IPS-15b (cell line): ENCODE results near the gene IGLON5.

Experiments used
- H3K27me3 ChIP-seq: one replicate; pipeline ENCODE4 v1.6.1; 2013; ENCODE audit warnings: low read length; ENCODE audit not compliant: control insufficient read depth, insufficient read depth
- H3K36me3 ChIP-seq: one replicate; pipeline ENCODE4 v1.6.1; 2013; ENCODE audit warnings: low read length; ENCODE audit not compliant: control insufficient read depth, insufficient read depth
- H3K4me1 ChIP-seq: one replicate; pipeline ENCODE4 v1.6.1; 2013; ENCODE audit warnings: mild to moderate bottlenecking, low read length; ENCODE audit not compliant: control insufficient read depth, insufficient read depth
- H3K4me3 ChIP-seq: one replicate; pipeline ENCODE4 v1.5.1; 2013; ENCODE audit warnings: low read depth, low read length
- H3K9ac ChIP-seq: one replicate; pipeline ENCODE4 v1.6.1; 2013; ENCODE audit warnings: low read depth, mild to moderate bottlenecking, low read length
- H3K9me3 ChIP-seq: one replicate; pipeline ENCODE4 v1.6.1; 2013; ENCODE audit warnings: mild to moderate bottlenecking, low read length; ENCODE audit not compliant: control insufficient read depth, insufficient read depth

The IGLON5 gene

DNA sequence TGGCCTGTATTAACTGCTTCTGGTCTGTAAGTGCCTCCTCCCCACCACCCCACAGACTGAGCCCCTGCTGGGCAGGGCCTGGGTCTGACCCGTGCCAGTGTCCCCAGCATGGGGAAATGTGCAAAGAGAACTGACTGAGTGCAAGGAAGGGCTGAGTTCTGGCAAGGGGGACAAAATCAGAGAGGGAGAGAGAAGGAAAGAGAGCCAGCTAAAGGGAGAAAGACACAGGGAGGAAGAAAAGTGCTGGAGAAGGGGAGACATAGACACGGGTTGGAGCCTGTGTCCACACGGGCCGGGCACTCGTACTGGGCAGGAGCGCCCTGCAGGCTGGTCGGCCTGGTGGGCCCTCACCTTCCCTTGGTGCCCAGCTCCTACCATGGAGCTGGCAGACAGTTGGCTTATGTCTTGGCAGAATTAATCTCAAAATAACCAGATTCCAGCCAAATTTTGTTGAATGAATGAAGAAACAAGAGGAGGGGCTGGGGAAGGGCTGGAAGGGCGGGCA lies 59.8 kb downstream of the IGLON5 start:
- H3K36me3 ChIP-seq = no peaks in the 10 kb centered on the region
- no peak overlapping the region for H3K4me3 ChIP-seq
- no peaks in the 10 kb centered on the region for H3K4me1 ChIP-seq
- H3K9ac ChIP-seq = no peak overlapping the region
- H3K9me3 ChIP-seq = no peaks in the 10 kb centered on the region
- peaks cover 2% of the 10 kb centered on the region for H3K27me3 ChIP-seq

DNA sequence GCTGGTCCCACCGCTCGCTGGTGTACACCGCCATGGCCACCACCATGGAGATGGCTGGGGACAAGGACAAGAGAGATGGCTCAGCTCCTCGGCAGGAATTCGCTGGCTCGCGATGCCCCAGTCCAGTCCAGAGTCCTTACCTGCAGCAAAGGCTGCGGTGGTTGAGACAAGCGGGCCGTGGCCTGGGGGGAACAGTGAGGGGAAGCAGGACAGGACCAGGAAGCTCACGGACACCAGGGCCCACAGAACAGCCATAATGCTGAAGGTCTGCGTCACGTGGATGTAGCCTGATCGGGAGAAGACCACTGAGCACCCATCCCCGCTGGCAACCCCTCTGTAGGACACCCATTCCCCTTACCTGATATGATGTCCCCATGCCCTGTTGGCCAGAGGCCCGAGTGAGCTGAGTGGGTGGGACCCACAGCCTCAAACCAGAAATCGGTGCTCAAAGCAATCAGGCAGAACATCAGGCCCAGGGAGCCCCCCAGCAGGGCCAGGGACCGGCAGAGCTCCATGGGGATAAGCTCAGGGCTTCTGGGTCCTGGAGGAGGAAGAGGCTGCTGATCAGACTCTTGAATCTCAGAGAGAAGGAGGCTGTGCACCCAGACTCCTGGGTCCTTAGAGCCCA lies 60.7 kb downstream of the IGLON5 start:
- H3K9ac ChIP-seq = no peak overlapping the region
- H3K36me3 ChIP-seq = no peaks in the 10 kb centered on the region
- no peak overlapping the region for H3K4me3 ChIP-seq
- H3K4me1 ChIP-seq = no peaks in the 10 kb centered on the region
- H3K9me3 ChIP-seq = no peaks in the 10 kb centered on the region
- H3K27me3 ChIP-seq = peaks cover 2% of the 10 kb centered on the region

DNA sequence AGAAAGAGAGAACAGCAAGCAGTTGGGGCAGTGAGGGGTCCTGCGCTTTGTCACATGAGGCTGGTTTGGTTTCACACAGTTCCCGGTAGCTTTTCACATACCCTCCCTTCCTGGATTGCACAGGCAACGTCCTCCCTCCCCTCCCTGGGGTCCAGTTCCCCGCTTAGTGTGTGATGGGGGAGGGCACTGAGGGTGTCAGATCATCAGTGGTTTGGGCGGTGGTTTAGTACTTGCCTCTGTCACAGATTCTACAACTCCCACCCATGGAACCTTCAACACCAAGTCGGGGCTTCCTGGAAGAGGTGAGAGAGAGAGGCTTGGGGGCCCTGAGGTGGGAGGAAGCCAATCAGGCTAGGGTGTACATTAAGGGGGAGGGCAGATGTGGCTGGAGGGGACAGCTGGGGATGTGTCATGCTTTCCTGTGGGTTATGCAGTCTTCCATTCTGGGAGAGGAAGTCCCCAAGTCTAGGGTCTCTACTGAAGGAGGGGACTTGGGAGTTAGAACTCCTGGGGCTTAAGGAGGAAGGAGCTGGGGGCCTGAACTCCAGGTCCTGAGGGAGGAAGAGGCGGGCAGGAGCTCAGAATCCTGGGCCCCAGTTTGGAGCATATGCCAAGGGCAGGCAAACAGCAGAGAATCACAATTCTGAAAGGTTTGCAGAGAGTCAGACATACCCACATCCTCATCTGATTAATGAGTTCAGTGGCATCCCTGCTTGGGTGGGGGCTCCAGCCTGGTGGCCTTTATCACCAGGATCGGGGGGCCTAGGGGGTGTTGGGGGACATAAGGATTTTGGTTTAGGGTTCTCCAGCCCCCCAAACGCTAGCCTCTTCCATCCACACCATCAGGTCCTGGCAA lies 61.4 kb downstream of the IGLON5 start, which contains the start of gene NKG7:
TSS of gene NKG7 (minus strand) at position 6 of the 856 bp plus-strand sequence. CDS start 119 bp downstream, outside the sequence.
- Histone ChIP-seq H3K9ac (no peak within 1 kb of the TSS), H3K9me3 (no peaks in the 10 kb centered on the region), H3K27me3 (peaks cover 2% of the 10 kb centered on the region), H3K4me1 (no peaks in the 10 kb centered on the region), H3K4me3 (no peak within 1 kb of the TSS), H3K36me3 (no peaks in the 10 kb centered on the region)

DNA sequence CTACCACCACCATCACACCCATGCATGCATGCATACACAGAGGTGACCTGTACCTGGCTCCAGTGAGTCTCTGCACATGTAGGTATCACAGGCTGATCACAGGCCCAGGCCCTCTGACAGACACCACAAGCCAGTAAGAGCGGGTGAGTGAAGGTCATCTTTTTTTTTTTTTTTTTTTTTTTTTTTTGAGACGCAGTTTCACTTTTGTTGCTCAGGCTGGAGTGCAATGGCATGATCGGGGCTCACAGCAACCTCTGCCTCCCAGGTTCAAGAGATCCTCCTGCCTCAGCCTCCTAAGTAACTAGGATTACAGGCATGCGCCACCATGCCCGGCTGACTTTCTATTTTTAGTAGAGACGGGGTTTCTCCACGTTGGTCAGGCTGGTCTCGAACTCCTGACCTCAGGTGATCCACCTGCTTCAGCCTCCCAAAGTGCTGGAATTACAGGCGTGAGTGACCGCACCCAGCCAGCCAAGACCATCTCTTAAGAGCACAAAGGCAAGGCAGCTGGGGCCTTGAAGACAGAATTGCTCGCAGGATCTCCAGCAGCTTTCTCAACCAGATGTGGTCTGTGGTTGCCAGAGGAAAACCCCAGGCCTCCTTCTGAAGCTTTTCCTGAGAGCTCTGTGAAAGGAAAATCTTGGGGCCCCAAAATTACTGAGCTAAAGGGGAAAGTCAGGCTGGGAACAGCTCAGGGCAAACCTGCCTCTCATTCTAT lies 64.2 kb downstream of the IGLON5 start:
- no peak overlapping the region for H3K9ac ChIP-seq
- no peaks in the 10 kb centered on the region for H3K36me3 ChIP-seq
- no peaks in the 10 kb centered on the region for H3K9me3 ChIP-seq
- H3K4me1 ChIP-seq = no peaks in the 10 kb centered on the region
- no peak overlapping the region for H3K4me3 ChIP-seq
- peaks cover 2% of the 10 kb centered on the region for H3K27me3 ChIP-seq

DNA sequence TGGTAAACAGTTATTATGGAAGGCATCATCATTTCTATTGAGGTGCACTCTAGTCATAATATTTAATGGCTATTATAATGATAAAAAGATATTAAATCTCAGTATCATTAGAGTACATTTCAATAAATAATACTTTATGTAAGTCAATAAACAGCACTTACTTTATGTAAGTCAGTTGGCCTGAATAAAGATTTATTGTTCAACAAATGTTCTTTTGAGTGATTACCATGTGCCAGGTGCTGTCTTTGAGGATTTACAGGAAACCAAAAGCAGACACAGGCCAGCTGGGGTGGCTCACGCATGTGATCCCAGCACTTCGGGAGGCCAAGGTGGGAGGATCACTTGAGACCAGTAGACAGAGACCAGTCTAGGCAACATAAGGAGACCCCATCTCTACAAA lies 66.0 kb downstream of the IGLON5 start:
- H3K9ac ChIP-seq = no peak overlapping the region
- no peaks in the 10 kb centered on the region for H3K4me1 ChIP-seq
- no peaks in the 10 kb centered on the region for H3K9me3 ChIP-seq
- H3K36me3 ChIP-seq = no peaks in the 10 kb centered on the region
- H3K4me3 ChIP-seq = no peak overlapping the region
- no peaks in the 10 kb centered on the region for H3K27me3 ChIP-seq

DNA sequence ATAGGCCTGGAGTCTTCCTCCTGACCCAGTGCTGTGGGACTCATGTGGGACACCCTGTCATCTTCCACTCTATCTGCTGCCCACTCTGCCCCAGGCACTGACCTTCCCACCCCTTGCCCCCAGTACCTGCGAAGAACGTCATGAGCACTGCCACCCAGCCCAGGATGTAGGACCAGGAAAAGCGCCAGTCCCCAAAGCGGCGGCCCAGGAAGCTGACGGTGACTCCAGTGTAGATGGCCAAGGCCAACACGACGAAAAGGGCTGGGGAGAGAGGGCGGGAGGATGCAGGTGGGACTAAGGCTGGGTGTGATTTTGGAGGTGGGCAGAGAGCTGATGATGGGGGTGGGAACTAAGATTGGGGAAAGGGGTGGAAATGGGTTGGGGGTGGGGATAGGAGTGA lies 68.9 kb downstream of the IGLON5 start:
- no peak overlapping the region for H3K4me3 ChIP-seq
- H3K27me3 ChIP-seq = no peaks in the 10 kb centered on the region
- H3K36me3 ChIP-seq = no peaks in the 10 kb centered on the region
- no peak overlapping the region for H3K9ac ChIP-seq
- H3K9me3 ChIP-seq = no peaks in the 10 kb centered on the region
- no peaks in the 10 kb centered on the region for H3K4me1 ChIP-seq
